Neural cell (in vitro differentiated cells): ENCODE data around the gene RNF123.

Source experiments
- CTCF ChIP-seq: fragments of 450-650 bp; IDR thresholded peaks from 2 replicates; pipeline ENCODE4 v1.5.1; 2014; ENCODE audit warnings: antibody characterized with exemption, mild to moderate bottlenecking, moderate library complexity; ENCODE audit not compliant: poor library complexity, severe bottlenecking
- EZH2 ChIP-seq: fragments of 200-600, 300-800 bp; shearing (Covaris generic), sonication (generic); IDR thresholded peaks from 2 replicates; pipeline ENCODE4 v1.6.1; 2014; ENCODE audit warnings: antibody characterized with exemption, low read length, borderline replicate concordance, mild to moderate bottlenecking; ENCODE audit not compliant: insufficient read depth, poor library complexity, severe bottlenecking
- MXI1 ChIP-seq: fragments of 450-650 bp; conservative IDR thresholded peaks from 2 replicates; pipeline ENCODE4 v1.6.1; 2014; ENCODE audit warnings: antibody characterized with exemption, mild to moderate bottlenecking; ENCODE audit not compliant: poor library complexity, severe bottlenecking
- POLR2AphosphoS5 ChIP-seq: IDR thresholded peaks from 2 replicates; pipeline ENCODE4 v1.6.1; 2012
- RAD21 ChIP-seq: fragments of 450-650 bp; conservative IDR thresholded peaks from 2 replicates; pipeline ENCODE4 v1.6.1; 2014; ENCODE audit warnings: antibody characterized with exemption, mild to moderate bottlenecking, moderate library complexity
- REST ChIP-seq: IDR thresholded peaks from 2 replicates; pipeline ENCODE4 v1.6.1; 2012; ENCODE audit warnings: borderline replicate concordance
- TAF1 ChIP-seq: IDR thresholded peaks from 2 replicates; pipeline ENCODE4 v1.6.1; 2012; ENCODE audit warnings: low read depth

- TF ChIP-seq REST (no peak), CTCF (no peak), EZH2 (no peak), POLR2AphosphoS5 (no peak), RAD21 (no peak), TAF1 (no peak), MXI1 (no peak)
Observed at GRCh38 chr3:49647741-49648140, 41.6 kb upstream of the RNF123 start.
